Measurements from ENCODE around the gene CTRB2.
A peak's percentile ranks its signal among the peaks of the same experiment; 100 is the strongest.
"Not testable (repeated sequence)": the region's sequence is repeated elsewhere in the genome, so short reads cannot be mapped to it uniquely, and the experiment has no call there.

Gene CTRB2

GRCh38 chr16:75206749-75207451 lies at the start of gene CTRB2:
TSS of gene CTRB2 (minus strand) at chr16:75207161. CDS start at chr16:75207141, 20 bp downstream.
- no peak for DNase-seq

- DNase-seq, result no peak
Observed at GRCh38 chr16:75256059-75256571, 49.2 kb upstream of the CTRB2 start.

GRCh38 chr16:75254359-75254837 lies 47.4 kb upstream of the CTRB2 start:
- no peak for DNase-seq

GRCh38 chr16:75252946-75253911 lies 46.3 kb upstream of the CTRB2 start:
- DNase-seq, result no peak

GRCh38 chr16:75252049-75252864 lies 45.3 kb upstream of the CTRB2 start:
- peak; percentile 79 for DNase-seq

GRCh38 chr16:75251280-75252048 lies 44.5 kb upstream of the CTRB2 start, which contains the start of gene BCAR1:
TSS of gene BCAR1 (minus strand) at chr16:75251624. CDS start at chr16:75251482, 142 bp downstream.
- peak; percentile 82 for DNase-seq

- DNase-seq, result peak; percentile 70
Observed at GRCh38 chr16:75250809-75251279, 43.9 kb upstream of the CTRB2 start.

GRCh38 chr16:75250089-75250808 lies 43.3 kb upstream of the CTRB2 start:
- no peak for DNase-seq

GRCh38 chr16:75249441-75249840 lies 42.5 kb upstream of the CTRB2 start:
- DNase-seq, result no peak

GRCh38 chr16:75248536-75249380 lies 41.8 kb upstream of the CTRB2 start:
- DNase-seq, result no peak

GRCh38 chr16:75248142-75248535 lies 41.2 kb upstream of the CTRB2 start:
- no peak for DNase-seq

- DNase-seq, result no peak
Observed at GRCh38 chr16:75247249-75247648, 40.3 kb upstream of the CTRB2 start.

GRCh38 chr16:75246504-75247205 lies 39.7 kb upstream of the CTRB2 start:
- no peak for DNase-seq

- DNase-seq, result no peak
Observed at GRCh38 chr16:75244844-75245758, 38.1 kb upstream of the CTRB2 start.

GRCh38 chr16:75244225-75244809 lies 37.4 kb upstream of the CTRB2 start:
- DNase-seq, result no peak

- DNase-seq, result no peak
Observed at GRCh38 chr16:75243667-75244224, 36.8 kb upstream of the CTRB2 start.

GRCh38 chr16:75242436-75243078 lies 35.6 kb upstream of the CTRB2 start:
- not testable (repeated sequence) for DNase-seq

Measured in retina (tissue), 1 donor.